PFSK-1 (cell line): ENCODE measurements around the gene RAB3C.

Source experiments
- FOXP2 ChIP-seq: optimal IDR thresholded peaks from 2 replicates; pipeline ENCODE3; 2011; ENCODE audit warnings: borderline replicate concordance, control low read depth, inconsistent platforms; ENCODE audit not compliant: insufficient read depth; ENCODE audit errors: extremely low read length, extremely low read depth
- POLR2AphosphoS5 ChIP-seq: IDR thresholded peaks from 2 replicates; pipeline ENCODE4 v1.6.1; 2012; ENCODE audit warnings: low read depth, mild to moderate bottlenecking, control low read depth, low read length, moderate library complexity
- SIN3A ChIP-seq: IDR thresholded peaks from 2 replicates; pipeline ENCODE4 v1.6.1; 2012; ENCODE audit warnings: mild to moderate bottlenecking, low read length, moderate library complexity, borderline replicate concordance; ENCODE audit not compliant: insufficient read depth
- TAF1 ChIP-seq: IDR thresholded peaks from 2 replicates; pipeline ENCODE4 v1.6.1; 2012; ENCODE audit warnings: low read length, control low read depth, borderline replicate concordance; ENCODE audit not compliant: insufficient read depth
- TF ChIP-seq, protein P1 (sequence below), 2 experiments: IDR thresholded peaks; 2 replicates each; pipeline versions ENCODE4 v1.6.1 to v1.8.0; 2011 to 2012; ENCODE audit warnings: low read depth in 2 of 2, low read length in 2 of 2, control low read depth in 1 of 2, inconsistent platforms in 1 of 2, mild to moderate bottlenecking in 1 of 2, moderate library complexity in 1 of 2; ENCODE audit not compliant: insufficient read depth in 1 of 2

RAB3C gene

DNA sequence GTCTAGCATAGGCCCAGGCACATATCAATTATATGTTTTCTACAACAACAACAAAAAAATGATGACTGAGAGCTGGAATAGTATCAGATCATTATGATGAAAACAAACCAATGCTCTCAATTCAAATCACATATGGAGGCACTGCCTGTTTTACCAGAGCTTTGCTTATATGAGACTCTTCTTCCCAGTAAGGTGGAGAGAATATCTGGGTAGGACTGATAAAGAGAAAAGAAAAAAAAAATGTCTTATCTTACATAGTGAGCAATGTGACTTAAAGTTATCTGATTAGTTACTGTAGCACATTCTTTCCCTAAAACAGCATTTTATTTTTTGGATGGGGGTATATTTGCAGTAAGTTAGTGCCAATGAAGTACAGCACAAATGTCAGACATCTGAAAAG lies 154.8 kb downstream of the RAB3C start:
- no peak for TF ChIP-seq SIN3A
- TF ChIP-seq POLR2AphosphoS5 = no peak
- no peak for TF ChIP-seq FOXP2
- no peak for TF ChIP-seq TAF1
- TF ChIP-seq, protein P1, sequence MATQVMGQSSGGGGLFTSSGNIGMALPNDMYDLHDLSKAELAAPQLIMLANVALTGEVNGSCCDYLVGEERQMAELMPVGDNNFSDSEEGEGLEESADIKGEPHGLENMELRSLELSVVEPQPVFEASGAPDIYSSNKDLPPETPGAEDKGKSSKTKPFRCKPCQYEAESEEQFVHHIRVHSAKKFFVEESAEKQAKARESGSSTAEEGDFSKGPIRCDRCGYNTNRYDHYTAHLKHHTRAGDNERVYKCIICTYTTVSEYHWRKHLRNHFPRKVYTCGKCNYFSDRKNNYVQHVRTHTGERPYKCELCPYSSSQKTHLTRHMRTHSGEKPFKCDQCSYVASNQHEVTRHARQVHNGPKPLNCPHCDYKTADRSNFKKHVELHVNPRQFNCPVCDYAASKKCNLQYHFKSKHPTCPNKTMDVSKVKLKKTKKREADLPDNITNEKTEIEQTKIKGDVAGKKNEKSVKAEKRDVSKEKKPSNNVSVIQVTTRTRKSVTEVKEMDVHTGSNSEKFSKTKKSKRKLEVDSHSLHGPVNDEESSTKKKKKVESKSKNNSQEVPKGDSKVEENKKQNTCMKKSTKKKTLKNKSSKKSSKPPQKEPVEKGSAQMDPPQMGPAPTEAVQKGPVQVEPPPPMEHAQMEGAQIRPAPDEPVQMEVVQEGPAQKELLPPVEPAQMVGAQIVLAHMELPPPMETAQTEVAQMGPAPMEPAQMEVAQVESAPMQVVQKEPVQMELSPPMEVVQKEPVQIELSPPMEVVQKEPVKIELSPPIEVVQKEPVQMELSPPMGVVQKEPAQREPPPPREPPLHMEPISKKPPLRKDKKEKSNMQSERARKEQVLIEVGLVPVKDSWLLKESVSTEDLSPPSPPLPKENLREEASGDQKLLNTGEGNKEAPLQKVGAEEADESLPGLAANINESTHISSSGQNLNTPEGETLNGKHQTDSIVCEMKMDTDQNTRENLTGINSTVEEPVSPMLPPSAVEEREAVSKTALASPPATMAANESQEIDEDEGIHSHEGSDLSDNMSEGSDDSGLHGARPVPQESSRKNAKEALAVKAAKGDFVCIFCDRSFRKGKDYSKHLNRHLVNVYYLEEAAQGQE (IDR thresholded peaks at IDR 0.05; ENCODE audit: insufficient read depth in 1 of 2, low read depth in 2 of 2, low read length in 2 of 2) = no peak

DNA sequence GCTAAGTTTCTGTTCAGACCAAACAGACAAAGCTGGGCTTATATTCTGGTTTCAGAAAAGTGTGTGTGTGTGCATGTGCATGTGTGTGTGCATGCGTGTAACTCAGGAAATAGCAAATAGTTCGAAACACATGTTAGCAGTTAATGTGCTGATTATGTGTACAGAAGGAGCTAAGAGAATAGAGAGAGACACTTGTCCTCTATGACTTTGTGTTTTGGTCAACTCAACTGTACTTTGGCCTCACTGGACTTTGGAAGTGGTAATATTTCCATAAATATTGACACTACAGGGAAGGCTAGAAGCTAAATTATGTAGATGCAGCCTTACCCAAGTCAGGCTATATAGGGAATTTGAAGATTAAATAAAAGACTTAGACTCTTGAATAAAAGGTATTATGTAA lies 155.5 kb downstream of the RAB3C start:
- TF ChIP-seq SIN3A (no peak), TAF1 (no peak), FOXP2 (no peak), POLR2AphosphoS5 (no peak)
- TF ChIP-seq, protein P1 (IDR thresholded peaks at IDR 0.05; ENCODE audit: insufficient read depth in 1 of 2, low read depth in 2 of 2, low read length in 2 of 2) = no peak

DNA sequence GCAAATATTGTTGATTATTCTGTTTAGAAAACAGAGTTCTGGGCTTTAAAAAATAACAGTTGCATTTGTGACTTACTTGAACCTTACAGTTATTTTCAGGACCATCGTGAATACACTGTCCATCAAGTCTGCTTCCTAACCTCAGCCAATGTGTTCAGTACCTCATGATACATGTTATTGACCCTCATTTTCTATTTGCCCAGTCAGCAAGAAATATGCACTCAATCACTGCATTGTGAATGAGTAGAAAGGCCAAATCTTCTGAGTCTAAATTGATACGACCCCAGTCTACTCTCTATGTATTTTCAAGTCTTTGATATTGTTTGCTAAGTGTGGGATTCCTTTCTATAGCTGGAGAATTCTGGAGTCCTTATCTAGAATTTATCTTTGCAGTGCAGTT lies 156.2 kb downstream of the RAB3C start:
- TF ChIP-seq POLR2AphosphoS5 = no peak
- TF ChIP-seq, protein P1 (IDR thresholded peaks at IDR 0.05; ENCODE audit: insufficient read depth in 1 of 2, low read depth in 2 of 2, low read length in 2 of 2) = no peak
- no peak for TF ChIP-seq SIN3A
- no peak for TF ChIP-seq FOXP2
- no peak for TF ChIP-seq TAF1

DNA sequence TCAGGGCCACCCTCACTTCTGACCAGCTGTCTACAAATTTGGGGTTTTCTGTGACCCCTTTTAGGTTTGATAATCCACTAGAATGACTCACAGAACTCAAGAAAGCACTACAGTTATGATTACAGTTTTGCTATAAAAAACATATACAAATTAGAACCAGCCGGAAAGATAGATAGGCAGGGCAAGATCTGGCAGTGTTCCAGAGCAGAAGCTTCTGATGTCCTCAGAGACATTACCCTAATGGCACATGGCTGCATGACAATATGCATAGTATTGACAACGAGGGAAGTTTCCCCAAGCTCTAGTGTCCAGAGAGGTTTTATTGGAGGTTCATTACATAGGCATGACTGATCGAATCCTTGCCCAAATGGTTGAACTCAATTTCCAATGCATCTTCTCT lies 158.1 kb downstream of the RAB3C start:
- TF ChIP-seq, protein P1 (IDR thresholded peaks at IDR 0.05; ENCODE audit: insufficient read depth in 1 of 2, low read depth in 2 of 2, low read length in 2 of 2) = no peak
- TF ChIP-seq POLR2AphosphoS5 (no peak), SIN3A (no peak), FOXP2 (no peak), TAF1 (no peak)

DNA sequence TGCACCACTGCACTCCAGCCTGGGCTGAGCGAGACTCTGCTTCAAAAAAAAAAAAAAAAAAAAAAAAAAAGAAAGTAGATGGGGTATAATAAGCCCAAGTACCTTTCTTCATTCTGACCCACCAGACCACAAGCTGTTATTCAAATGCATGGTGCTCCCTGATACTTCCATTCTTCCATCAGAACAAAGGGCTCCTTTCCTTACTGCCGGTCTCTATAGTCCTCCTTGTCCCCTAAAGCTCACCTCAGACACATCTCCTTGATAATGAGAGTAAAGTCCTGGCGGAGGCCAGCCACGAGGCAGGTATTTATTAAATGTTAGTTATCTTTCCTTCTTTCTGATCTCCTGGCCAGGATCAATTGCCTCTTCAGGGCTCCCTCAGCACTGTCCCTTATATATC lies 162.5 kb downstream of the RAB3C start:
- TF ChIP-seq SIN3A = no peak
- no peak for TF ChIP-seq TAF1
- TF ChIP-seq FOXP2 = no peak
- TF ChIP-seq, protein P1 (IDR thresholded peaks at IDR 0.05; ENCODE audit: insufficient read depth in 1 of 2, low read depth in 2 of 2, low read length in 2 of 2) = no peak
- TF ChIP-seq POLR2AphosphoS5 = no peak
